A549 (cell line): ENCODE data around the gene SCAP. TPM values are rescaled to one million over a fixed set of nuclear protein-coding genes. Genes with fewer than 3 reads are reported as not detected.

Source experiments
- ATAC-seq, 2 experiments: fragments of 200-7000 bp in 1 of 2; fragments of >200 bp in 1 of 2; cut with Nextera tagmentation in 1 of 2; cut with Tn5 transposase in 1 of 2; 3 replicates each; pipeline versions ENCODE4 v1.8.0 to v1.9.1; 2018 to 2020; ENCODE audit warnings: mild to moderate bottlenecking in 1 of 2, moderate library complexity in 1 of 2
- CTCF ChIA-PET: fragments of 300-600 bp; sonication (Branson Sonifier 250); formaldehyde crosslinking; extraction: SDS; loops from one replicate; lab custom pipeline; 2021; ENCODE audit warnings: antibody characterized with exemption, inconsistent platforms; lab: Yijun Ruan, JAX
- POLR2A ChIA-PET: fragments of 350-600 bp; formaldehyde crosslinking; extraction: SDS; loops from one replicate; lab custom pipeline; 2021; ENCODE audit warnings: antibody characterized with exemption, inconsistent platforms; lab: Yijun Ruan, JAX
- DNase-seq, 2 experiments: peaks; one replicate each; pipeline versions ENCODE4 v3.0.0 to v3.0.0-alpha.2; 2011 to 2016; ENCODE audit warnings: low read depth in 1 of 2, low spot score in 1 of 2
- FAIRE-seq: peaks from 2 replicates; lab custom pipeline; 2011; peaks lifted over from hg19 to GRCh38; lab: Jason Lieb, UNC
- H3K27ac ChIP-seq, 2 experiments: fragments of >200 bp; sonication (Bioruptor Twin); formaldehyde crosslinking; 3 replicates each; pipeline ENCODE4 v1.5.1; 2016 to 2017
- H3K4me1 ChIP-seq: fragments of >200 bp; sonication (Bioruptor Twin); formaldehyde crosslinking; 3 replicates; pipeline ENCODE4 v1.6.1; 2016
- H3K4me2 ChIP-seq: fragments of >200 bp; sonication (Bioruptor Twin); formaldehyde crosslinking; 3 replicates; pipeline ENCODE4 v1.6.1; 2016
- H3K4me3 ChIP-seq: fragments of >200 bp; sonication (Bioruptor Twin); formaldehyde crosslinking; 3 replicates; pipeline ENCODE4 v1.5.1; 2016
- H3K9me3 ChIP-seq: fragments of >200 bp; sonication (Bioruptor Twin); formaldehyde crosslinking; 3 replicates; pipeline ENCODE4 v1.6.1; 2016
- BHLHE40 ChIP-seq: IDR thresholded peaks from 2 replicates; pipeline ENCODE4 v1.6.1; 2012; ENCODE audit warnings: low read depth, low read length, inconsistent platforms
- CBX2 ChIP-seq: fragments of 200-600 bp; sonication (generic); IDR thresholded peaks from 2 replicates; pipeline ENCODE4 v1.6.1; 2016; ENCODE audit warnings: low read depth, mild to moderate bottlenecking, borderline replicate concordance
- EHMT2 ChIP-seq: fragments of 200-600 bp; sonication (generic); IDR thresholded peaks from 2 replicates; pipeline ENCODE4 v1.6.1; 2016; ENCODE audit warnings: antibody characterized with exemption, low read depth, mild to moderate bottlenecking, moderate library complexity
- ESRRA ChIP-seq: fragments of 150-350 bp; IDR thresholded peaks from 2 replicates; pipeline ENCODE4 v1.6.1; 2014; ENCODE audit warnings: mild to moderate bottlenecking, low read length, borderline replicate concordance
- FOSL2 ChIP-seq, 2 experiments: fragments of 450-650 bp in 1 of 2; fragments of >200 bp in 1 of 2; sonication (Bioruptor Twin) in 1 of 2; formaldehyde crosslinking; IDR thresholded peaks; 2 replicates each; pipeline versions ENCODE4 v1.5.0 to v1.6.1; 2016 to 2020; ENCODE audit warnings: mild to moderate bottlenecking in 1 of 2, moderate library complexity in 1 of 2
- FOXS1 ChIP-seq: fragments of 250-450 bp; sonication (Bioruptor Pico); IDR thresholded peaks from 2 replicates; pipeline ENCODE4 v1.5.0; 2020; ENCODE audit warnings: mild to moderate bottlenecking, moderate library complexity
- HEYL ChIP-seq: fragments of 250-450 bp; sonication (Bioruptor Pico); IDR thresholded peaks from 2 replicates; pipeline ENCODE4 v1.8.0; 2021; ENCODE audit warnings: mild to moderate bottlenecking, moderate library complexity
- KDM5A ChIP-seq: fragments of 200-600 bp; sonication (generic); IDR thresholded peaks from 2 replicates; pipeline ENCODE4 v1.6.1; 2016; ENCODE audit warnings: antibody characterized with exemption, mild to moderate bottlenecking
- MAZ ChIP-seq: fragments of 150-350 bp; IDR thresholded peaks from 2 replicates; pipeline ENCODE4 v1.6.1; 2014; ENCODE audit warnings: antibody characterized with exemption, low read depth, low read length, borderline replicate concordance
- NFE2L2 ChIP-seq: fragments of 150-350 bp; conservative IDR thresholded peaks from 2 replicates; pipeline ENCODE4 v1.6.1; 2014; ENCODE audit warnings: low read length
- NPAS2 ChIP-seq: fragments of 250-450 bp; sonication (Bioruptor Pico); IDR thresholded peaks from 2 replicates; pipeline ENCODE4 v1.8.0; 2022; ENCODE audit warnings: mild to moderate bottlenecking, moderate library complexity, borderline replicate concordance
- NR3C1 ChIP-seq: fragments of >200 bp; sonication (Bioruptor Twin); formaldehyde crosslinking; IDR thresholded peaks from 3 replicates; pipeline ENCODE4 v1.6.1; 2017
- POLR2A ChIP-seq: IDR thresholded peaks from 2 replicates; pipeline ENCODE4 v1.6.1; 2012; ENCODE audit warnings: mild to moderate bottlenecking, low read length
- RCOR1 ChIP-seq: fragments of 150-350 bp; IDR thresholded peaks from 2 replicates; pipeline ENCODE4 v1.6.1; 2014; ENCODE audit warnings: antibody characterized with exemption, low read length, low read depth
- RNF2 ChIP-seq: fragments of 200-600 bp; sonication (generic); IDR thresholded peaks from 2 replicates; pipeline ENCODE4 v1.6.1; 2016; ENCODE audit warnings: low read depth, mild to moderate bottlenecking, antibody characterized with exemption, moderate library complexity, borderline replicate concordance
- SMC3 ChIP-seq: fragments of >200 bp; sonication (Bioruptor Twin); formaldehyde crosslinking; IDR thresholded peaks from 3 replicates; pipeline ENCODE4 v1.6.1; 2018; ENCODE audit warnings: inconsistent platforms
- SREBF2 ChIP-seq: fragments of 450-650 bp; IDR thresholded peaks from 2 replicates; pipeline ENCODE4 v1.6.1; 2014; ENCODE audit warnings: mild to moderate bottlenecking, moderate library complexity
- ZFP36 ChIP-seq: fragments of 450-650 bp; IDR thresholded peaks from 2 replicates; pipeline ENCODE4 v1.6.1; 2014; ENCODE audit warnings: borderline replicate concordance; ENCODE audit not compliant: partially characterized antibody
- ZSCAN20 ChIP-seq: fragments of 250-450 bp; sonication (Bioruptor Pico); IDR thresholded peaks from 2 replicates; pipeline ENCODE4 v1.8.0; 2022; ENCODE audit warnings: mild to moderate bottlenecking, moderate library complexity
- WGBS: methylation state at CpG from one replicate; pipeline ENCODE4 v1.1.6; 2017; ENCODE audit errors: missing lambda C conversion rate; 5-methylcytosine and 5-hydroxymethylcytosine counted together
- polyA plus RNA-seq, 4 experiments: library from polyadenylated mRNA; depleted of rRNA in 3 of 4; stranded (reverse); fragments of >200 nt; fragmentation: RNase III in 1 of 4; extraction: RNeasy Plus Mini Kit Qiagen cat#74134 plus additional on column Dnase treatment in 1 of 4; gene quantifications; 2 replicates in 3 of 4; 3 replicates in 1 of 4; pipeline ENCODE4 v1.2.3, GENCODE V29; 2011 to 2017
- TF ChIP-seq, protein P1 (sequence below): IDR thresholded peaks from 2 replicates; pipeline ENCODE4 v1.6.1; 2012
- TF ChIP-seq, protein P2 (sequence below): fragments of >200 bp; sonication (Bioruptor Twin); formaldehyde crosslinking; IDR thresholded peaks from 3 replicates; pipeline ENCODE4 v1.6.1; 2016
- TF ChIP-seq, protein P3 (sequence below): fragments of 450-650 bp; IDR thresholded peaks from 2 replicates; pipeline ENCODE4 v1.6.1; 2014; ENCODE audit warnings: antibody characterized with exemption
- TF ChIP-seq, protein P4 (sequence below): fragments of >200 bp; sonication (Bioruptor Twin); formaldehyde crosslinking; IDR thresholded peaks from 3 replicates; pipeline ENCODE4 v1.5.1; 2016
- TF ChIP-seq, protein P5 (sequence below): fragments of 250-450 bp; sonication (Bioruptor Pico); IDR thresholded peaks from 2 replicates; pipeline ENCODE4 v1.5.0; 2021; ENCODE audit warnings: mild to moderate bottlenecking, moderate library complexity, borderline replicate concordance
- TF ChIP-seq, protein P6 (sequence below): fragments of 250-450 bp; sonication (Bioruptor Pico); IDR thresholded peaks from 2 replicates; pipeline ENCODE4 v1.5.0; 2020; ENCODE audit warnings: low read depth, mild to moderate bottlenecking, moderate library complexity

Gene SCAP
- polyA plus RNA-seq, 2 of the 4 experiments (the other 2 are of a cell fraction) = 12.9 to 25.9 TPM

DNA sequence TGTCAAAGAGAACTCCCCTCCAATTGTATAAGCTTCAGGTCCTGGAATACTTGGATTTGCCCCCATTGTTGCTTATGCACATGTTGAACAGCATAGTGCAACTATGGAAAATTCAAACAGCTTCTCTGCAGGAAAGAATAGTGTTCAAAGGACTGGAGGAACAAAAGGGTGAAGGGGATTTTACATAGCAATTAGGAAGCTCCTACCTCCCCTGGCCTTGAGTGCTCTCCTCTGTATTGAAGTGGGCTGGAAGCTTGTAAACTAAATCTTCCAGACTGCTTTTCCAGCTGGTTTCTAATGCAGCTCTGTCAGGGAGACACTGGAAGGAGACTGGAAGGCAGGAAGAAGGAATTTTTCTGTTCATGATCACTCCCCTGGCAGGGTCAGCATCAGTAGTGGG, 45.0 kb upstream of the SCAP start (continued):
- TF ChIP-seq ZFP36 (no peak), RCOR1 (no peak)

DNA sequence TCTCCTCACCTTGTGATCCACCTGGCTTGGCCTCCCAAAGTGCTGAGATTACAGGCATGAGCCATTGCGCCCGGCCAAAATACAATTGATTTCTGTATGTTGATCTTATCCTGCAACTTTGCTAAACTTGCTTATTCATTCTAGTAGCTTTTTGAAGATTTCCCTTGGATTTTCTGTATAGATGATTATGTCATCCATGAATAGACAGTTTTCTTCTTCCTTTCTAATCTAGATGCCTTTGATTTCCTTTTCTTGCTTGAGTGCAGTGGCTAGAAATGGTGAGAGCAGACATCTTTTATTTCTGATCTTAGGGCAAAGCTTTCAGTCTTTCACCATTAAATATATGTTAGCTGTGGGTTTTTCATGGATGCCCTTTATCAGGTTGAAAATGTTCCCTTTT, 42.2 kb upstream of the SCAP start:
- no peaks in the 10 kb centered on the region for H3K9me3 ChIP-seq
- DNase-seq (no peak), ATAC-seq (no peak), FAIRE-seq (no peak)
- ChIA-PET POLR2A (no interaction called here), CTCF (interaction anchor here (0.5 to 7.7 kb wide), 3 partner anchors 97 to 344 kb away, joined by 4 to 78 read pairs (median 5); no protein-coding TSS in a partner anchor)
- TF ChIP-seq MAZ (no peak), EHMT2 (no peak), SREBF2 (no peak), CBX2 (no peak), FOSL2 (IDR thresholded peaks at IDR 0.05) (no peak), FOSL2 (CRISPR knock-in tag; IDR thresholded peaks at IDR 0.05) (no peak), FOXS1 (no peak), ZSCAN20 (no peak)
- TF ChIP-seq, protein P1, sequence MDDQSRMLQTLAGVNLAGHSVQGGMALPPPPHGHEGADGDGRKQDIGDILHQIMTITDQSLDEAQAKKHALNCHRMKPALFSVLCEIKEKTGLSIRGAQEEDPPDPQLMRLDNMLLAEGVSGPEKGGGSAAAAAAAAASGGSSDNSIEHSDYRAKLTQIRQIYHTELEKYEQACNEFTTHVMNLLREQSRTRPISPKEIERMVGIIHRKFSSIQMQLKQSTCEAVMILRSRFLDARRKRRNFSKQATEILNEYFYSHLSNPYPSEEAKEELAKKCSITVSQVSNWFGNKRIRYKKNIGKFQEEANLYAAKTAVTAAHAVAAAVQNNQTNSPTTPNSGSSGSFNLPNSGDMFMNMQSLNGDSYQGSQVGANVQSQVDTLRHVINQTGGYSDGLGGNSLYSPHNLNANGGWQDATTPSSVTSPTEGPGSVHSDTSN = no peak
- TF ChIP-seq, protein P2, sequence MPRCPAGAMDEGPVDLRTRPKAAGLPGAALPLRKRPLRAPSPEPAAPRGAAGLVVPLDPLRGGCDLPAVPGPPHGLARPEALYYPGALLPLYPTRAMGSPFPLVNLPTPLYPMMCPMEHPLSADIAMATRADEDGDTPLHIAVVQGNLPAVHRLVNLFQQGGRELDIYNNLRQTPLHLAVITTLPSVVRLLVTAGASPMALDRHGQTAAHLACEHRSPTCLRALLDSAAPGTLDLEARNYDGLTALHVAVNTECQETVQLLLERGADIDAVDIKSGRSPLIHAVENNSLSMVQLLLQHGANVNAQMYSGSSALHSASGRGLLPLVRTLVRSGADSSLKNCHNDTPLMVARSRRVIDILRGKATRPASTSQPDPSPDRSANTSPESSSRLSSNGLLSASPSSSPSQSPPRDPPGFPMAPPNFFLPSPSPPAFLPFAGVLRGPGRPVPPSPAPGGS = no peak
- 76% methylated on average over 2 of the region's 2 CpGs for WGBS
- H3K4me3 ChIP-seq = no peak overlapping the region
- no peak overlapping the region for H3K4me2 ChIP-seq
- H3K4me1 ChIP-seq = 0 out of 3 replicates have a peak, but pooled peaks cover 3% of the 10 kb centered on the region
- no peak overlapping the region for H3K27ac ChIP-seq

DNA sequence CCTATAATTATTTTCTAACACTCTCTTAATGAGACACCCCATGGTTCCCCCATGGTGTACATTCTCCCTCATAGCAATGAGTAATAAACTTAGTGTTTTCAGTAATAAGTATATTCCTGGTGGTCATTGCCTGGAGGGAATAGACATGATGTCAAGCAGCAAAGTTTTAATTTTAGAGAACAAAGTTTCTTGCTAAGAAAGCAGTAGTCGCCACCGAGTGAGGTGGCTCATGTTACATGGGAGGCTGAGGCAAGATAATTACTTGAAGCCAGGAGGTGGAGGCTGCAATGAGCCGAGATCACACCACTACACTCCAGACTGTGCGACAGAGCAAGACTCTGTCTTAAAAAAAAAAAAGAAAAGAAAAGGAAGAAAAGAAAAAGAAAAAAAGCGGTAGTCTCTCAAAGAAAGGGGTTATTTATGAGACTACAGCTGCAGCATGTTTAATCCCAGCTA, 40.2 kb upstream of the SCAP start:
- CTCF ChIA-PET = interaction anchor here (0.6 kb wide), 1 partner anchor 43 kb away, joined by 3 read pairs; no protein-coding TSS in a partner anchor
- H3K27ac ChIP-seq = no peak overlapping the region
- TF ChIP-seq, protein P3, sequence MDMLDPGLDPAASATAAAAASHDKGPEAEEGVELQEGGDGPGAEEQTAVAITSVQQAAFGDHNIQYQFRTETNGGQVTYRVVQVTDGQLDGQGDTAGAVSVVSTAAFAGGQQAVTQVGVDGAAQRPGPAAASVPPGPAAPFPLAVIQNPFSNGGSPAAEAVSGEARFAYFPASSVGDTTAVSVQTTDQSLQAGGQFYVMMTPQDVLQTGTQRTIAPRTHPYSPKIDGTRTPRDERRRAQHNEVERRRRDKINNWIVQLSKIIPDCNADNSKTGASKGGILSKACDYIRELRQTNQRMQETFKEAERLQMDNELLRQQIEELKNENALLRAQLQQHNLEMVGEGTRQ = no peak
- TF ChIP-seq SREBF2 (no peak), SMC3 (no peak), KDM5A (no peak), HEYL (CRISPR knock-in tag) (no peak), NPAS2 (no peak), ESRRA (no peak), RCOR1 (no peak), POLR2A (no peak), NR3C1 (no peak), NFE2L2 (no peak), RNF2 (no peak), BHLHE40 (no peak), FOXS1 (no peak)
- TF ChIP-seq, protein P4, sequence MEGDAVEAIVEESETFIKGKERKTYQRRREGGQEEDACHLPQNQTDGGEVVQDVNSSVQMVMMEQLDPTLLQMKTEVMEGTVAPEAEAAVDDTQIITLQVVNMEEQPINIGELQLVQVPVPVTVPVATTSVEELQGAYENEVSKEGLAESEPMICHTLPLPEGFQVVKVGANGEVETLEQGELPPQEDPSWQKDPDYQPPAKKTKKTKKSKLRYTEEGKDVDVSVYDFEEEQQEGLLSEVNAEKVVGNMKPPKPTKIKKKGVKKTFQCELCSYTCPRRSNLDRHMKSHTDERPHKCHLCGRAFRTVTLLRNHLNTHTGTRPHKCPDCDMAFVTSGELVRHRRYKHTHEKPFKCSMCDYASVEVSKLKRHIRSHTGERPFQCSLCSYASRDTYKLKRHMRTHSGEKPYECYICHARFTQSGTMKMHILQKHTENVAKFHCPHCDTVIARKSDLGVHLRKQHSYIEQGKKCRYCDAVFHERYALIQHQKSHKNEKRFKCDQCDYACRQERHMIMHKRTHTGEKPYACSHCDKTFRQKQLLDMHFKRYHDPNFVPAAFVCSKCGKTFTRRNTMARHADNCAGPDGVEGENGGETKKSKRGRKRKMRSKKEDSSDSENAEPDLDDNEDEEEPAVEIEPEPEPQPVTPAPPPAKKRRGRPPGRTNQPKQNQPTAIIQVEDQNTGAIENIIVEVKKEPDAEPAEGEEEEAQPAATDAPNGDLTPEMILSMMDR = no peak
- TF ChIP-seq, protein P1 = no peak
- TF ChIP-seq, protein P5, sequence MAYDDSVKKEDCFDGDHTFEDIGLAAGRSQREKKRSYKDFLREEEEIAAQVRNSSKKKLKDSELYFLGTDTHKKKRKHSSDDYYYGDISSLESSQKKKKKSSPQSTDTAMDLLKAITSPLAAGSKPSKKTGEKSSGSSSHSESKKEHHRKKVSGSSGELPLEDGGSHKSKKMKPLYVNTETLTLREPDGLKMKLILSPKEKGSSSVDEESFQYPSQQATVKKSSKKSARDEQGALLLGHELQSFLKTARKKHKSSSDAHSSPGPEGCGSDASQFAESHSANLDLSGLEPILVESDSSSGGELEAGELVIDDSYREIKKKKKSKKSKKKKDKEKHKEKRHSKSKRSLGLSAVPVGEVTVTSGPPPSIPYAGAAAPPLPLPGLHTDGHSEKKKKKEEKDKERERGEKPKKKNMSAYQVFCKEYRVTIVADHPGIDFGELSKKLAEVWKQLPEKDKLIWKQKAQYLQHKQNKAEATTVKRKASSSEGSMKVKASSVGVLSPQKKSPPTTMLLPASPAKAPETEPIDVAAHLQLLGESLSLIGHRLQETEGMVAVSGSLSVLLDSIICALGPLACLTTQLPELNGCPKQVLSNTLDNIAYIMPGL (CRISPR knock-in tag) = no peak
- TF ChIP-seq, protein P6, sequence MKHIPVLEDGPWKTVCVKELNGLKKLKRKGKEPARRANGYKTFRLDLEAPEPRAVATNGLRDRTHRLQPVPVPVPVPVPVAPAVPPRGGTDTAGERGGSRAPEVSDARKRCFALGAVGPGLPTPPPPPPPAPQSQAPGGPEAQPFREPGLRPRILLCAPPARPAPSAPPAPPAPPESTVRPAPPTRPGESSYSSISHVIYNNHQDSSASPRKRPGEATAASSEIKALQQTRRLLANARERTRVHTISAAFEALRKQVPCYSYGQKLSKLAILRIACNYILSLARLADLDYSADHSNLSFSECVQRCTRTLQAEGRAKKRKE (CRISPR knock-in tag) = no peak

More for the DNA sequence above, 40.2 kb upstream of the SCAP start:
- Histone ChIP-seq H3K4me2 (no peak overlapping the region), H3K9me3 (no peaks in the 10 kb centered on the region), H3K4me3 (no peak overlapping the region), H3K4me1 (peaks cover 8% of the 10 kb centered on the region; the same call in 2 of the 3 replicates)
- POLR2A ChIA-PET = no interaction called here
- ATAC-seq (no peak), FAIRE-seq (no peak), DNase-seq (no peak)
- WGBS = 73% methylated on average over 5 of the region's 5 CpGs
